ENCODE measurements around the gene DNER.

DNA sequence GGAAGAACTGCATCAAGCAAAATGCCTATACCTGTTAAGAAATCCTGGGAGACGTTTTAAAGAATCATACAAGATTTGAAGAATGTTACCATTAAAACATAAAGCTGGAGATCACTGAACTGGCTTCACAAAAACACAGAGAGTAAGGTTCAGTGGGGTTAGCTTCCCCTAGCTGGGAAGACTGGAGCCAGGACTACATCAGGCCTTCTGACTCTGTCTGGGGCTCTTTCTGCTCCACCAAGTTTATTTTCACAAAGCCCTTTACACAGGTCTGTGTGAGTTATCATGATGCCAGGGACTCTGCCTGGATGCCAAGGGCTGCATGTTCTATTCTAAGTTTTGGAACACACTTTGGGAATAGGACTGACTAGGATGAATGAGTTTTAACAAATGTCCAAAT is 47.3 kb upstream of the DNER start:
- TF ChIP-seq CTCF (conservative IDR thresholded peaks at IDR 0.05; ENCODE audit: low read depth, low read length) (no peak), EZH2 (IDR thresholded peaks at IDR 0.05; ENCODE audit: borderline replicate concordance, low read depth, low read length, poor library complexity, severe bottlenecking) (no peak)
